GM13977 (cell line): ENCODE results near the gene RAB40A.
A peak's percentile ranks its signal among the peaks of the same experiment; 100 is the strongest.
"Not testable (repeated sequence)": the region's sequence is repeated elsewhere in the genome, so short reads cannot be mapped to it uniquely, and the experiment has no call there.

Source experiments
- DNase-seq: peaks from one replicate; pipeline ENCODE4 v3.0.0; 2012; ENCODE audit warnings: low spot score
- in situ Hi-C: fragments of 300-500 bp; cut with MboI; formaldehyde crosslinking; loops from one replicate; pipeline ENCODE4 v1.12.0; 2022; ENCODE audit warnings: low sequenced_read_pairs, low pct_unique_long_range_greater_than_20kb, mixed read lengths, inconsistent platforms; ENCODE audit not compliant: unreplicated experiment
- TF ChIP-seq, protein P1 (sequence below): IDR thresholded peaks from 2 replicates; pipeline ENCODE4 v1.5.1; 2012; ENCODE audit warnings: mild to moderate bottlenecking, control low read depth; ENCODE audit not compliant: insufficient read depth; ENCODE audit errors: extremely low read depth, missing control alignments

RAB40A gene

DNA sequence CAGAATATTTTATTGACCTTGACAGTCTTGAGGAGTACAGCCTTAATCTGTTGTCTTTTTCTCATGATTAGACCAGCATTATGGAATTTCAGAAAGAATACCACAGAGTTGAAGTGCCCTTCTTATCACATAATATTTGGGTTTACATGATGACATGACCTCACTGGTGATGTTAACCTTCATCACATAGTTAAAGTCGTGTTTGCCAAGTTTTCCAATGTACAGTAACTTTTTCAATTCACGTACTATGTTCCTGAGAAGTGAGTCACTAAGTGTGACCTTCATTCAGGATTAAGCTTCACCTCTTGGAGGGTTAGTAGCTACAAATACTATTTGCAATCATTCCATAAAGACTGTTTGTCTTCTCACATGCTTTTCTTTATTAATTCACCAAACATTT is 52.1 kb downstream of the RAB40A start:
- in situ Hi-C loops: loop anchor here (25.0 kb wide), 1 partner anchor 255 kb away; the partner anchor contains the start of gene BEX4
- DNase-seq: no peak
- TF ChIP-seq, protein P1, sequence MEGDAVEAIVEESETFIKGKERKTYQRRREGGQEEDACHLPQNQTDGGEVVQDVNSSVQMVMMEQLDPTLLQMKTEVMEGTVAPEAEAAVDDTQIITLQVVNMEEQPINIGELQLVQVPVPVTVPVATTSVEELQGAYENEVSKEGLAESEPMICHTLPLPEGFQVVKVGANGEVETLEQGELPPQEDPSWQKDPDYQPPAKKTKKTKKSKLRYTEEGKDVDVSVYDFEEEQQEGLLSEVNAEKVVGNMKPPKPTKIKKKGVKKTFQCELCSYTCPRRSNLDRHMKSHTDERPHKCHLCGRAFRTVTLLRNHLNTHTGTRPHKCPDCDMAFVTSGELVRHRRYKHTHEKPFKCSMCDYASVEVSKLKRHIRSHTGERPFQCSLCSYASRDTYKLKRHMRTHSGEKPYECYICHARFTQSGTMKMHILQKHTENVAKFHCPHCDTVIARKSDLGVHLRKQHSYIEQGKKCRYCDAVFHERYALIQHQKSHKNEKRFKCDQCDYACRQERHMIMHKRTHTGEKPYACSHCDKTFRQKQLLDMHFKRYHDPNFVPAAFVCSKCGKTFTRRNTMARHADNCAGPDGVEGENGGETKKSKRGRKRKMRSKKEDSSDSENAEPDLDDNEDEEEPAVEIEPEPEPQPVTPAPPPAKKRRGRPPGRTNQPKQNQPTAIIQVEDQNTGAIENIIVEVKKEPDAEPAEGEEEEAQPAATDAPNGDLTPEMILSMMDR: no peak

GRCh38 chrX:103464774-103465117 is 54.5 kb downstream of the RAB40A start:
- TF ChIP-seq, protein P1: peak; percentile 79
- in situ Hi-C loops: loop anchor here (25.0 kb wide), 1 partner anchor 252 kb away; the partner anchor contains the start of gene BEX4
- peak; percentile 34 for DNase-seq

GRCh38 chrX:103464072-103464773 is 55.1 kb downstream of the RAB40A start:
- peak; percentile 21 for DNase-seq
- TF ChIP-seq, protein P1: peak; percentile 41
- in situ Hi-C loops: loop anchor here (25.0 kb wide), 1 partner anchor 252 kb away; the partner anchor contains the start of gene BEX4

DNA sequence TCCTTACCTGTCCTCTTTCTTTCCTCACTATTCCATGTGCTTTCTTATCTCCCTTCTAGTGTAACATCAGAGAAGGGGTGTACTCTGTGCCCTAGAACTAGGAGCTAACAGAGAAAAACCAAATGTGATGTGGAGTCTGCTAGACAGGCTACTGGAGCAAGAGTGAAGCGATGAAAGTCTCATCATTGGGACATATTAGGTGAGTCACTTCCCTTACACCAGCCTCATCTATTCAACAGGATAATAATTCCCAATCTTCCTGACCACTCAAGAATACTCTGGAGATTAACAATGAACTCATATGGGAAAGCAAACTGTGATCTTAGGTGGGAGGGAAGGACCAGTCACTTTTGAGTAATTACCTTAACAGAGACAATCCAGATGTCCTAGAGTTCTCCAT is 58.1 kb downstream of the RAB40A start:
- TF ChIP-seq, protein P1: no peak
- DNase-seq: no peak
- in situ Hi-C loops: loop anchor here (25.0 kb wide), 1 partner anchor 249 kb away; the partner anchor contains the start of gene BEX4

GRCh38 chrX:103460001-103460755 is 59.1 kb downstream of the RAB40A start:
- not testable (repeated sequence) for DNase-seq
- in situ Hi-C loops: loop anchor here (25.0 kb wide), 1 partner anchor 248 kb away; the partner anchor contains the start of gene BEX4

- DNase-seq: no peak
- in situ Hi-C loops: loop anchor here (25.0 kb wide), 1 partner anchor 241 kb away; the partner anchor contains the start of gene BEX4
- TF ChIP-seq, protein P1: no peak
Observed at GRCh38 chrX:103453655-103454054, 65.6 kb downstream of the RAB40A start.
